Measurements from ENCODE around the gene BTBD9. TPM values are rescaled to one million over a fixed set of nuclear protein-coding genes. Genes with fewer than 3 reads are reported as not detected.

The BTBD9 gene
- total RNA-seq, 1 donor: 25.3 TPM

GRCh38 chr6:38483526-38483925 is 156.2 kb downstream of the BTBD9 start:
- H3K4me2 ChIP-seq (ENCODE audit: insufficient read depth, low read length): no peak overlapping the region
- no peak for TF ChIP-seq CTCF (IDR thresholded peaks at IDR 0.05; ENCODE audit: extremely low read depth, low read depth, low read length)
- H3K4me1 ChIP-seq (ENCODE audit: insufficient read depth, low read length): no peaks in the 10 kb centered on the region
- H4K20me1 ChIP-seq (ENCODE audit: insufficient read depth, low read length): peaks cover 2% of the 10 kb centered on the region
- H2AFZ ChIP-seq (ENCODE audit: low read length): no peak overlapping the region
- no peaks in the 10 kb centered on the region for H3K9me3 ChIP-seq (ENCODE audit: low read depth, low read length)
- H3K36me3 ChIP-seq (ENCODE audit: insufficient read depth, low read length): no peaks in the 10 kb centered on the region
- H3K4me3 ChIP-seq (ENCODE audit: insufficient read depth, low read length): no peak overlapping the region
- no peak for DNase-seq (ENCODE audit: insufficient read length, low spot score, missing footprints)
- no peak overlapping the region for H3K27ac ChIP-seq (ENCODE audit: low read depth, low read length)
- no peaks in the 10 kb centered on the region for H3K27me3 ChIP-seq (ENCODE audit: insufficient read depth, low read length)
- no peaks in the 10 kb centered on the region for H3K79me2 ChIP-seq (ENCODE audit: insufficient read depth, low read length)

GRCh38 chr6:38482466-38482865 is 157.3 kb downstream of the BTBD9 start:
- TF ChIP-seq CTCF (IDR thresholded peaks at IDR 0.05; ENCODE audit: extremely low read depth, low read depth, low read length): no peak
- Histone ChIP-seq H4K20me1 (ENCODE audit: insufficient read depth, low read length) (peaks cover 2% of the 10 kb centered on the region), H3K9me3 (ENCODE audit: low read depth, low read length) (no peaks in the 10 kb centered on the region), H3K27me3 (ENCODE audit: insufficient read depth, low read length) (no peaks in the 10 kb centered on the region), H3K79me2 (ENCODE audit: insufficient read depth, low read length) (no peaks in the 10 kb centered on the region), H3K4me3 (ENCODE audit: insufficient read depth, low read length) (no peak overlapping the region), H3K4me2 (ENCODE audit: insufficient read depth, low read length) (no peak overlapping the region), H3K27ac (ENCODE audit: low read depth, low read length) (no peak overlapping the region), H3K4me1 (ENCODE audit: insufficient read depth, low read length) (no peaks in the 10 kb centered on the region), H3K36me3 (ENCODE audit: insufficient read depth, low read length) (no peaks in the 10 kb centered on the region), H2AFZ (ENCODE audit: low read length) (no peak overlapping the region)
- DNase-seq (ENCODE audit: insufficient read length, low spot score, missing footprints): no peak

- Histone ChIP-seq H3K79me2 (ENCODE audit: insufficient read depth, low read length) (no peaks in the 10 kb centered on the region), H4K20me1 (ENCODE audit: insufficient read depth, low read length) (peaks cover 2% of the 10 kb centered on the region), H3K4me2 (ENCODE audit: insufficient read depth, low read length) (no peak overlapping the region), H3K36me3 (ENCODE audit: insufficient read depth, low read length) (no peaks in the 10 kb centered on the region), H3K27me3 (ENCODE audit: insufficient read depth, low read length) (no peaks in the 10 kb centered on the region), H3K4me1 (ENCODE audit: insufficient read depth, low read length) (no peaks in the 10 kb centered on the region), H3K27ac (ENCODE audit: low read depth, low read length) (no peak overlapping the region), H3K4me3 (ENCODE audit: insufficient read depth, low read length) (no peak overlapping the region), H2AFZ (ENCODE audit: low read length) (no peak overlapping the region), H3K9me3 (ENCODE audit: low read depth, low read length) (no peaks in the 10 kb centered on the region)
- no peak for TF ChIP-seq CTCF (IDR thresholded peaks at IDR 0.05; ENCODE audit: extremely low read depth, low read depth, low read length)
- DNase-seq (ENCODE audit: insufficient read length, low spot score, missing footprints): no peak
These were observed 157.9 kb downstream of the BTBD9 start for GRCh38 chr6:38481851-38482250.

GRCh38 chr6:38481211-38481836 is 158.4 kb downstream of the BTBD9 start:
- no peak overlapping the region for H2AFZ ChIP-seq (ENCODE audit: low read length)
- H3K4me2 ChIP-seq (ENCODE audit: insufficient read depth, low read length): no peak overlapping the region
- TF ChIP-seq CTCF (IDR thresholded peaks at IDR 0.05; ENCODE audit: extremely low read depth, low read depth, low read length): no peak
- no peaks in the 10 kb centered on the region for H3K27me3 ChIP-seq (ENCODE audit: insufficient read depth, low read length)
- H3K4me1 ChIP-seq (ENCODE audit: insufficient read depth, low read length): no peaks in the 10 kb centered on the region
- H3K79me2 ChIP-seq (ENCODE audit: insufficient read depth, low read length): no peaks in the 10 kb centered on the region
- peaks cover 2% of the 10 kb centered on the region for H4K20me1 ChIP-seq (ENCODE audit: insufficient read depth, low read length)
- H3K9me3 ChIP-seq (ENCODE audit: low read depth, low read length): no peaks in the 10 kb centered on the region
- H3K27ac ChIP-seq (ENCODE audit: low read depth, low read length): no peak overlapping the region
- no peak overlapping the region for H3K4me3 ChIP-seq (ENCODE audit: insufficient read depth, low read length)
- DNase-seq (ENCODE audit: insufficient read length, low spot score, missing footprints): no peak
- H3K36me3 ChIP-seq (ENCODE audit: insufficient read depth, low read length): no peaks in the 10 kb centered on the region

Data from osteoblast (primary cell).